HG02938 (cell line): ENCODE measurements around the gene PCYOX1L.

Experiments used
- ATAC-seq: cut with Tn5 transposase; IDR thresholded peaks from one replicate; pipeline ENCODE4 v1.9.1; 2021; ENCODE audit warnings: mild to moderate bottlenecking, moderate library complexity; ENCODE audit not compliant: unreplicated experiment

Gene PCYOX1L

DNA sequence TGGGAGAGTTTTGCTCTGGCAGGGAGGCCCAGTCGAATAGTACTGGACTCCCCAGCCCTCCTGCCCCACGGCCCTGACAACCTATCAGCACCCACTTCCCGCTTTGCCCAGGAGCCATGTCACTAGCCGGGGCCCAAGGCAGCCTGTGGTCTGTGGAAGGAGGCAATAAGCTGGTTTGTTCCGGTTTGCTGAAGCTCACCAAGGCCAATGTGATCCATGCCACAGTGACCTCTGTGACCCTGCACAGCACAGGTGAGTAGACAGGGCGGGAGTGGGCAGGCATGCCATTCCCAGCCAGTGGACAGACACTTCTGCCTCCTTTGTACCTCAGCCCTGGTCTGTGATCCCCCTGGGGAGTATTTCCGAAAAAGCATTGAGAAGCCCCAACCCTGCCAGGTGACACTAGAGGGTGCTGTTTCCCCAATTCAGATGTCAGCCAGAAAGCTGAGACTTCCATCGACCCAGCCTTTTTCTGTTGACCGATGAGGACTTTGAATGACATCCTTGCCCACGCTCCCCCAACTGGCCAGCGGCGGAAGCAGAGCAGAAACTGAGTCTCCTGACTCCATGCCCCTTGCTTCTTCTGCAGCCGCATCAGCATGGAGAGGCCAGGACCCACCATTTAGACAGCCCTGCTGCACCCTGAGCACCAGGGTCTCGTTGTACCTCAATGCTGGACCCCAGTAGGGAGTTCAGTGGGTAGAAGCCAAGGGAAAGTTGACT, 9.6 kb downstream of the PCYOX1L start:
- ATAC-seq = peak; percentile 74

DNA sequence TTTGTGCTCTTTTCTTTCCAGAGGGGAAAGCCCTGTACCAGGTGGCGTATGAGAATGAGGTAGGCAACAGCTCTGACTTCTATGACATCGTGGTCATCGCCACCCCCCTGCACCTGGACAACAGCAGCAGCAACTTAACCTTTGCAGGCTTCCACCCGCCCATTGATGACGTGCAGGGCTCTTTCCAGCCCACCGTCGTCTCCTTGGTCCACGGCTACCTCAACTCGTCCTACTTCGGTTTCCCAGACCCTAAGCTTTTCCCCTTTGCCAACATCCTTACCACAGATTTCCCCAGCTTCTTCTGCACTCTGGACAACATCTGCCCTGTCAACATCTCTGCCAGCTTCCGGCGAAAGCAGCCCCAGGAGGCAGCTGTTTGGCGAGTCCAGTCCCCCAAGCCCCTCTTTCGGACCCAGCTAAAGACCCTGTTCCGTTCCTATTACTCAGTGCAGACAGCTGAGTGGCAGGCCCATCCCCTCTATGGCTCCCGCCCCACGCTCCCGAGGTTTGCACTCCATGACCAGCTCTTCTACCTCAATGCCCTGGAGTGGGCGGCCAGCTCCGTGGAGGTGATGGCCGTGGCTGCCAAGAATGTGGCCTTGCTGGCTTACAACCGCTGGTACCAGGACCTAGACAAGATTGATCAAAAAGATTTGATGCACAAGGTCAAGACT, 10.3 kb downstream of the PCYOX1L start:
- ATAC-seq = no peak

DNA sequence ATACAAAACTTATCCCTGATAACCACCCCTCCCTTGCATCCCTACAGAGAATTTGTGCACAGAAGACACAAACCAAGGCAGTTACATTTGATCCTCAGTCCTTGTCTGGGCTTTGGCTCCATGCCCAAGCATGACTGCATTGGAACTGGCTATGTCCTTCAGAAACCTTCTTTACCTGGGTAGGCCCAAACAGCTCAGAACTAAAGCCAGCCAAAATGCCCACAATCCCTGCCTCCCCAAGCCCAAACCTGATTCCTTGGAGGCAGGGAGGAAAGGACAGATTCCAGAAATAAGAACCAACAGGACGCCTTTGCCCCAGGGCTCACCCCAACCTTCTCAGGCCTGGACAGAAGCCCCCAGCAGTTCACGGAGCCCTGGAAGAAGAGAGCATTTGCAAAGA, 13.0 kb downstream of the PCYOX1L start:
- no peak for ATAC-seq

DNA sequence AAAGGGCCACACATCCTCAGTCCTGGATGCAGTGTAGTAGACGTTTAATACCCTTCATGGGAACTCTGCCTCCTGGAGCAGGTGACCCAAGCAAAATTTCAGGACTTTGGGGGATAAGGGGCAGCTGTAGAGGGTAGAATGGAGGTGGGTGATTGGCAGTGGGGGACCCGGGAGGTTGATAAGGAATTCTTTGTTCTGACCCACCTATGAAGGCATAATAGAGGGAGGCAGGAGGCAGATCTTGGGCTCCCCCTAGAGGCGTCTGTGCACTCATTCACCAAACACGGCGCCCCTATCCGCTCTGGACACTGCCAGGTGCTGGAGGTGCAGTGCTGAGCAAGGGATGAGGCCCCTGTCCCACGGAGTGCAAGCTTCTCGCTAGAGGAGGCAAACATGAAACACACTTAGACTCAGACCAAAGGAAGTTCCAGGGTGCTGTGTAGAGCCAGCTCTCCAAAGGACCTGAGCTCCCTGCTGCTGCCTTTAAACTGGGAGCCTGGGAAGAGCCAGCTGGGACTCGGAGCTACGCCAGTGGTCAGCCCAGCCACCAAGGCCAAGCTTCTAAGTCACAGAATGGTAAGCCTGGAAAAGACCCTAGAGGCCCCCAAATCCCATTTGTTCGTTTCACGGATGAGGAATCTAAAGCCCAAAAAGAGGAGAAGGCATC, 13.6 kb downstream of the PCYOX1L start:
- peak; percentile 88 for ATAC-seq

DNA sequence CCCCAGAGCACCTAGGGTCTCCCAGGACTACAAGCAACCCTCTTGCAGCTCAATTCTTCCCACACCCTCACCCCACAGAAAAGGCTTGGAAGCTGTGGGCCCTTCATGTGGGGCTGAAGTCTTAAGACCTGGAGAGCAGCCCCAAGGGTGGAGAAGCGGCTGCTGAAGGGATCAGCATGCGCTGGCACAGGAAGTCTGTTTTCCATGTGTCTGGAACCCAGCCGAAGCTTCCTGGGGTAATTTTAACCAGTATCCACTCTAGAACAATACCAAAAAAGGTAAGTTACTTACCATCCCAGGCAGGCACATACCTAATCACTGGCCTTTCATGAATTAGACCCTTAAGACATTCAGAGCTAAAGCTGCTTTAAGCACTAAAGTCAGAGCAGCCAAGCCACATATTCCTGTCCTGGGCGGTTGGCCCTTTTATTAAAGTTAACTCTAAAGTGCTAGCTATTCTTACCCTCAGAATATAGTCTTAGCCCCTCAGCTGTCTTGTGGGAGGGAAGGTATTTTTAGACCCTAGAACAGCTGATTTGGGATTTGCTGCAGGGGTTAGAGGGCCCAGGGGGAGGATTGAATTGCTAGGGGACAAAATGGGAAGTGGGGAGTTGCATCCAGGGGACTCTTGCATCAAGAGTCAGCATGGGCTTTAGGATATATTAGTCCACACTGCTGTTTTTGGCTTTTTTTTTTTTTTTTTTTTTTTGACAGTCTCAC, 14.4 kb downstream of the PCYOX1L start:
- ATAC-seq = no peak

DNA sequence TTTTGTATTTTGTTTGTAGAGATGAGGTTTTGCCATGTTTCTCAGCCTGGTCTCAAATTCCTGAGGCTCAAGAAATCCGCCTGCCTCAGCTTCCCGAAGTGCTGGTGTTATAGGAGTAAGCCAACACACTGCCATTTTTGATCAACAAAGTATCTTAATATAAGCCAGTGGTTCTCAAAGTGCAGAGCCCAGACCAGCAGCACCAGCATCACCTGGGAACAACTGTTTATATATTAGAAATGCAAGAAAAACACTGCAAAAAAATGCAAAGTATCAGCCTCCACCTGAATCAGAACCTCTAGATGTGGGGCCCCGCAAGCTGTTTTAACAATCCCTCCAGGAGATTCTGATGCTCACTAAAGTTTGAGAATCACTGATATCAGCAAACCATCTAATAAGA, 15.1 kb downstream of the PCYOX1L start:
- no peak for ATAC-seq

DNA sequence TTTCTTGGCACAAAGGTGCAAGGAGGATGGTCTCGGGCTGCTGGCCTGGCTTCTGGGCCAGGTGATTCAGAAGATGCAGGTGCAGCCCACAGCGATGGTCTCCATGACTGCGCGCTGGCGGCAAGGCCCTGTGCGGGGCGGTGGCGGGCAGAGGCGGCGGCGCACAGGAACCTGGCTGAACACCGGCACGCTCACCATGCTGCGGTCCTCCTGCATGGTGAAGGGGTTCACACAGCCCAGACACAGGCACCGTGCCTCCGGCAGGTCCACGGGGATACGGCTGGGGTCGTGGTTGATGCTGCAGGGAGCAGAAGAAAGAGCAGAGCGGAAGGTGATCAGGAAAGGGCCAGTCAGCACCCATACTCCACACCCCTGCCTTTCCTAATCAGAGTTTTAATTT, 16.5 kb downstream of the PCYOX1L start:
- ATAC-seq = no peak

DNA sequence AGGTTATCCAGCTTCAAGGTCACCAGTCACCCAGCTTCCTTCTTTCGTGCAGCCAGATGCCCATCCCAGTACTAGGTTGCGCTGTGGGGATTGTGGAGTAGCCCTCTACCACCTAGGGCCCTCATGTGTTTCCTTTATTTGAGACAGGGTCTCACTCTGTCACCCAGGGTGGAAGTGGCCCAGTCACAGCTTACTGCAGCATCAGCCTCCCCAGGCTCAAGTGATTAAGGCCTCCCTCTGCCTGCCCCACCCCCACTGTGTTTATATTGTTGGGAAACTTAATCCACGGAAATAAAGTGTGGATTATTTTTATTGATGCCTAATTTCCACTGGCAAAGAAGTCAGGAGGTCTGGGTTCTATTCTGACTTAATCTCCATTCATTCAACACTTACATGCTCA, 17.0 kb downstream of the PCYOX1L start:
- no peak for ATAC-seq

DNA sequence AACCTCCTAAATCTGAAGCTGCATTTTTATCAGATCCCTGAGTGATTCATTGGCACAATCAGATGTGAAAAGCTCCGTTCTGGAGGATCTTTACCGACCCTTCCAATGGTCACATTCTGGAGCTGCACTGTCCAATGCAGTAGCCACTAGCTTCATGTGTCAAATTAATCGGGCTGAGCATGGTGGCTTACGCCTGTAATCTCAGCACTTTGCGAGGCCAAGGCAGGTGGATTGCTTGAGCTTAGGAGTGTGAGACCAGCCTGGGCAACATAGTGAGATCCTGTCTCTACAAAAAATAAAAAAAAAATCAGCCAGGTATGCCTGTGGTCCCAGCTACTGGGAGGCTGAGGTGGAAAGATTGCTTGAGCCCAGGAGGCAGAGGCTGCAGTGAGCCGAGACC, 17.6 kb downstream of the PCYOX1L start:
- ATAC-seq = no peak

DNA sequence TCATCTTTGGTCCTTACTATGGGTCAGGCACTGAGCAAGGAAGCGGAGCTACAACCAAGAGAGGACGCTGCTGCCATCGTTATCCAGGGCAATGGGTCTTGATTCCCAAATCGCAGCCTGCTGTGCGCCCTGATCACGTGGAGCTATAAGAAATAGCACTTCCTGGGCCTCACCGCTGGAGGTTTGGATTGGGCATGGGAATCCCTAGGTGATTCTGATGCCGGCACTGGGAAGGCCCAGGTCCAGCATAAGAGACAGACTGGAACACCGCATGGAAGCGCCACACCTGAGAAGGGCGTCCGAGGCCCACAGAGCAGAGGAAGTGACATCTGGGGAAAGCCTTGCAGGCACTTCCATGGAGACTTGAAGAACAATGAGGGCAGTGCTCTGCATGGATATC, 18.3 kb downstream of the PCYOX1L start:
- ATAC-seq = no peak

DNA sequence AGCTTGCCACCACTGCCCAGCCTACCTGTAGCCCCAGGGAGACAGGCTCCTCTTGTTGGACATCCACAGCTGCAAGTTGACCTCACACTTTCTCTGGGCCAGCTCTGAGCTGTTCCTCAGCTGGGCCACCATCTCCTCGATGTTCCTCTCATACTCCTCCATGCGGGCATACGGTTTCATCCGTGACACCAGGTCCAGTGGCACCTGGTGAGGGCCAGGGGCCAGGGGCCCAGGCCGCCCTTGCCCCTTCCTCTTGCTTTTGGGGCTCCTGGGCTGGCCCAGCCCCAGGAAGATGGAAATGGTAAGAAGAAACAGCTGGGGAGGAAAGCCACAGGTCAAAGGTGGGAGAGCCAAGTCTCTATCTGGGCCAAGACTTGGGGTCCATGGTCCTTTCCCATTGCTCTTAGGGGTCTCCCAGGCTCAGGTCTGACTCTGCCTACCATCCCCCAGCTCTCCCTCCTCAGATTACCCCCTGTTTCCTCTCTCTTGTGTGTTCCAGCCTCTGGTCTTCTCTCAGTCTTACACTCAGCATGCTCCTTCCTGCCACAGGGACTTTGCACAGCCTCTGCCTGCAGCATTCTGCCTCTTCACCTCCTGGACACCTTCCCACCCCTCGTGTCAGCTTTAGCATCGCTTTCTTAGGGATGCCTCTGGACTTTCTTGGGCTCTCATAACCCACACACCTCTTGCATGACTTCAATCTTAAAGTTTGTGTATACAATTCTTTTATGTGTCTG, 19.0 kb downstream of the PCYOX1L start:
- ATAC-seq = no peak

DNA sequence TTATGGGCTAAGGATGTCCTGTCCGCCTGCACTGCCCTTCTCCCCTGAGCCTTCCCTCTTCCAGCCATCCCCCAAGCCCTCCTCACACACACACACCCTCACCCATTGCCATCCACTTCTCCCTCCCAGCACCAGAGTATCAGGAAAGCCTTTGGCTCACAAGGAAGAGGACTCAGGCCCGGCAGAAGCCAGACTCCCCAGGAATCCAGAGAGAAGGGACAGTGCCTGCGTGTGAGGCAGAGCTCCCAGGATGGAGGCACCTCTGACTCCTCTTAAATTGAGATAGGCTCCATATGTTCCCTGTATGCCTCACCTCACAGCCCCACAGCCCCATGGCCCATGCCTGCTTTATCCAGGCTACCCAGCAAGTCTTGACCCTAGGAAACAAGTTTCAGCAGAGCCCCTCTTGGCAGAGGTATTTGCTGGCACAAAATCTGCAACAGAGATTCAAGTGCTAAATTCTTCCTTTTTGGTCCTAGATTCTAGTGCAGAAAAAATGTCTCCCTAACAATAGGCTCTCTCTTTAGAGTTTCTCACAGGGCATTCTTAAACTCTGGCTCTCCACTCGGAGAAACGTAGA, 20.5 kb downstream of the PCYOX1L start:
- no peak for ATAC-seq

DNA sequence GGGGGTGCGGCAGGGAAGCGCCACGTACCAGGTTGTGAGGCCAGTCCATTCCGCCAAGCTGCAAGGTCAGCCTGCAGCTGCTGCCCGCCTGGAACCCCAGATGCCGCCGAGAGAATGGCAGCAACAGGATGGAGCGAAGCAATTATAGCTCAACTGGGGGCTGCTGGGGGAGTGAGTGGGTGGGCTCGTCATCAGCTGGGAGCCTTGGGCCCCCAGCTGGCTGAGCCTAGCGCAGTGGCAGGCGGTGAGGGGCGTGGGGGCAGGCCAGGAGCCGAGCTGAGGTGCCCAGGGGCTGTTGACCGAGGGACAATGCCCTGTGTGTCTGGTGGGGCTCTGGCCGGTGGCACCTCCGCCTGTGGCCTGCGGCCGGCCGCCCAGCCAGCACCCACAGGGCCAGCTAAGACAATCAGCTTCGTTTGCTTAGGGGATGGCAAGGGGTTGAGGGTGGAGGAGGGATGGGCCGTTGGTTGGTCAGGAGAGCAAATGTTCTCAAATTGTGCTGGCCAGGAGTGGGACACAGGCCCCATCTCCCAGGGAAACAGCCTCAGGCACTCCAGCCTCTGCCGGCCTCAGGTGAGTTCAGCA, 21.4 kb downstream of the PCYOX1L start, which contains the start of gene IL17B:
Gene IL17B (minus strand): TSS at position 116 of the 585 bp plus-strand sequence. CDS start 67 bp downstream, at position 49.
- ATAC-seq = no peak

DNA sequence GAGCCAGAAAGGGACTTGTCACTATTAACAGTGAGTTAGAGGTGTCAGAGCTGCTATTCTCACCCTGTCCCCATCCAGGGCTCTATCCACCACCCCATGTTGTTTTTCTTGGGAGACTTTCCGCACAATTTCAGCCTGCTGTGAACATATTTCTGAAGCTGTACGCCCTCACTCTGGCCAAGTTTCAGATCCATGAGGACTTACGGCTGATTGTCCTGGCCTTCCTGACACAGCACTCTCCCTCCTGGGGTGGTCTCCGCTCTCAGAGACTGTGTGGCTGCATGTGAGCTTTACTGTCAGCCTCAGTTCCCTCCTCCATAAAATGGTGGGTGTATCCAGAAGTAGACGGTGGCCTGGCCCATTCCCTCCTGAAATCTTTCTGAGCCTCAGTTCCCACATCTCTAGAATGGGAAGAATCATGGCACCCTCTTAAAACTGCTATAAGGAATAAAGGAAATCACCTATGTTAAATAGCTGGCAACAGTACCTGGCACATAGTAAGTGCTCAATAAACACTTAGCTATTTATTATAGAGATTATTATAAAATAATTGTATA, 22.1 kb downstream of the PCYOX1L start:
- no peak for ATAC-seq

DNA sequence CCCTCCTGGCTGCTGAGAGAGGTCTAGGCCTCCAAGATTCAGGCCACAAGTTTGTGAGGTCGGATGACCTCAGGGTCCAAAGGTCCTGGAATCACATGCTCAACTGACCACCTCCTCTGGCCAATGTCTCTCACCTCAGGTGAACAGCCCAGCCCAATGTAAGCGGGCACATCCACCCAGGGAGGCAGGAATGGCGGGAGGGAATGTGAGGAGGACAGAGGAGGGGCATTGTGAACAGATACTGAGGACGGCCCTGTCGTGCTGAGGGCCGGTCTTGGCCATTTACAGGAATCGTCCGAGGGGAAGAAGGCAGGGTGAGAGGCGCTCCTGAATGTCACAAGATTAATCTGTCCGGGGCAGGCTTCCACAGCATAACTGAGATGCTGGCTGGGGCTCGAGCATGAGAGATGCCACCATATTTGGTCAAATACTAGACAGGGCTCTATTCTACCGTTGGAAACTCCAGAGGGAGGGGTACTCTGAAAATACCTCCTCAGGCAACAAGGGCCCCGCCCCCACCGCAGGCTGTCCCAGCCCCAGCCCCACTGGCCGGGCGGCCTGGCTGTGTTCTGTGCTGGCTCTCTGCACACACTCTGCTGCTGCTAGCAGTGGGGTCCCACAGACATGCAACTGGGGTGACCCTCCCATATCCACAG, 22.7 kb downstream of the PCYOX1L start:
- no peak for ATAC-seq

DNA sequence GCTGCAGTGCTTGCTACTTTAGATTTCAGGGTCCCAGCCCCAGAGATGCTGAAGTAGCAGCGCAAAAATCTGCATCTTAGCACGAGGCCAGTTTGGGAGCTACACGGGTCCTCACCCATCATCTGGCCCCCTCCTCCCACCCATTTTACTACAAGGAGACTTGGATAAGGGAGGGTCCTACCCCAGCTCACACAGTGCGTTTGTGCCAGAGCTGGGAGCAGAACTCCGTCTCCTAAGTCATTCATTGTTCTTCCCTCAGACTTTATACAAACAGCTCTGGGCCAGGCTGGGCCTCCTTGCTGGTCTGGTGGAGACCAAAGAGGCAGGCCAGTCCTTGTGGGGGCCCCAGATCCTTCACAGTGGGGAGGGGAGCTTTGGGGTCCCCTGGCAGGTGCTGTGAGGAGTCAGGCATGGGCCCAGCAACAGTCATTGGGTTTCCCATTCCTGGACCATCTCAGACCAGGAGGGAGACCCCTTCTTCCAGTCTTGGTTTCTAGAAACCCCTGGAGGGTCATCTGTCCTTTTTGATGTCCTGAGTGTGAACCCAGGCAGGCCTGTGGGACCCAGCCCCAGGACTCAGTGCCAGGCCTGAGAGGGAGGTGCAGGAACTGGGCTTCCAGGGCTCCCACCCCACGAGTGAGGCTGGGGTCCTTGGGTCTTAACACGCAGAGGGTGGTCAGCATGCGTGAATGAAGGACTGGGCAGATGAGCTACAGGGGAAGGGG, 23.6 kb downstream of the PCYOX1L start:
- ATAC-seq = peak; percentile 23

DNA sequence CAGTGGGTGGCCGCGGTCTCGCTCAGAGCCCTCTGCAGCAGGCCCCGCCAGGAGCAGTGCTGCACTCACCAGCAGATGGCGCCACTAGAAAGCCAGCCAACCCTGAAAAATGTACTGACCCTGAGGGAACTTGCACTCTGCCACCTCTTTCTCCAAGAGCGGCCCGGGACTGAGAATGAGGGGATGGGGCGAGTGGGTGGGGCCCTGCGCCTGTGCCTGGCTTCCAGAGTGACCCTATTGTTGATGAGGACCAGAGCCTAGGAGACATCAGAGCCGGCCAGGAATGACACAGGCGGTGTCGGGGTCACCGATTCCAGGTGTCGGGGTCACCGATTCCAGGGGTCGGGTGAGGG, 24.1 kb downstream of the PCYOX1L start:
- peak; percentile 85 for ATAC-seq

DNA sequence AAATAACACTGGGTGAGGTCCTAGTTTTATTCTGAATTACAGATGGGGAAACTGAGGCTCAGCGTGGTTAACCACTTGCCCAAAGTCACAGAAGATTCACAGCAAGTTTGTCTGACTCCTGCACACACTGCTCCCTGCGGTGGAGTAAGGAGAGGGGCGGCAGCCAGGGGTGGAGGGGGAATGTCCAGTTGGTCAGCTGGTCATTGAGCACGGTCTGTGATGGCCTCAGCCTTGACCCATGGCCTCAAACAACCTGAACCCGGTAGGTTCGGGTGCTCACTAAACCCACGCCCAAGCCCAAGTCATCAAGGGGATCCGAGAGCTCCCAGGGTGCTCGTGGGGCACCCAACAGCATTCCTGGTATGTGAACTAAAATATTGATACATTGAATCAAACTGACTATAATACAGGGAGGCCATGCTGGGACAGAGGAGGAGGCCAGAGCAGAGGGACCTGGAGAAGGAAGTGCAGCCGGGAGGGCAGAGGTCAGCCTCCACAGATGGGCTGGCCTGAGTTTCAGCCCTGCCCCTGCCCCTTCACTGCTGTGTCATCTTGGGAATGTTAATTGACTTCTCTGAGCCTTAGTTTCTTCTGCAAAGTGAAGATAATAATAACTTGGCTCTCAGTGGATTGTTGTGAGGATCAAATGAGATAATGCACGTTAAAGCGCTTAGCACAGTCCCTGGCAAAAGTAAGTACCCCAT, 24.8 kb downstream of the PCYOX1L start:
- ATAC-seq = no peak
